ENCODE results near the gene FKBP15.

The FKBP15 gene

DNA sequence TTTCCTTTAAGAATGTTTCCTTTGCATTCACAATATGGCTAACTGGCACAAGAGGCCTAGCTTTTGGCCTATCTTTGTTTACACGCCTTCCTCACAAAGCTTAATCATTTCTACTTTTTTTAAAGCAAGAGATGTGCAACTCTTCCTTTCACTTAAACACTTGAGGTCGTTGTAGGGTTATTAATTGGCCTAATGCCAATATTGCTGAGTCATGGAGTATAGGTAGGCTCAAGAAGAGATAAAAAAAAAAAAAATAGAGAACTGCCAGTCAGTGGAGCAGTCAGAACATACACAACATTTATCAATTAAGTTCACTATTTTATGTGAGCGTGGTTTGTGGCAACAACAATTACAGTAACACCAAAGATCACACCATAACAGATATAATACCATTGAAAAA lies 5.9 kb downstream of the FKBP15 start:
- ATAC-seq (ENCODE audit: insufficient read depth, low read depth) (no peak), DNase-seq (no peak)
- TF ChIP-seq, protein P1, sequence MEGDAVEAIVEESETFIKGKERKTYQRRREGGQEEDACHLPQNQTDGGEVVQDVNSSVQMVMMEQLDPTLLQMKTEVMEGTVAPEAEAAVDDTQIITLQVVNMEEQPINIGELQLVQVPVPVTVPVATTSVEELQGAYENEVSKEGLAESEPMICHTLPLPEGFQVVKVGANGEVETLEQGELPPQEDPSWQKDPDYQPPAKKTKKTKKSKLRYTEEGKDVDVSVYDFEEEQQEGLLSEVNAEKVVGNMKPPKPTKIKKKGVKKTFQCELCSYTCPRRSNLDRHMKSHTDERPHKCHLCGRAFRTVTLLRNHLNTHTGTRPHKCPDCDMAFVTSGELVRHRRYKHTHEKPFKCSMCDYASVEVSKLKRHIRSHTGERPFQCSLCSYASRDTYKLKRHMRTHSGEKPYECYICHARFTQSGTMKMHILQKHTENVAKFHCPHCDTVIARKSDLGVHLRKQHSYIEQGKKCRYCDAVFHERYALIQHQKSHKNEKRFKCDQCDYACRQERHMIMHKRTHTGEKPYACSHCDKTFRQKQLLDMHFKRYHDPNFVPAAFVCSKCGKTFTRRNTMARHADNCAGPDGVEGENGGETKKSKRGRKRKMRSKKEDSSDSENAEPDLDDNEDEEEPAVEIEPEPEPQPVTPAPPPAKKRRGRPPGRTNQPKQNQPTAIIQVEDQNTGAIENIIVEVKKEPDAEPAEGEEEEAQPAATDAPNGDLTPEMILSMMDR (IDR thresholded peaks at IDR 0.05; ENCODE audit: borderline replicate concordance, extremely low read depth, low read length, poor library complexity, severe bottlenecking): no peak
- no peak for TF ChIP-seq EZH2 (IDR thresholded peaks at IDR 0.05; ENCODE audit: borderline replicate concordance, low read depth, low read length, severe bottlenecking)
- H3K9ac ChIP-seq (ENCODE audit: low read depth, low read length): no peak overlapping the region
- peaks cover 13% of the 10 kb centered on the region; the same call in 1 of the 2 replicates for H3K36me3 ChIP-seq (ENCODE audit: insufficient read depth, low read length)
- no peak overlapping the region for H3K4me2 ChIP-seq (ENCODE audit: insufficient read depth, low read length)
- H3K79me2 ChIP-seq (ENCODE audit: insufficient read depth, low read length): peaks cover 74% of the 10 kb centered on the region
- H3K9me3 ChIP-seq (ENCODE audit: insufficient read depth, low read length, severe bottlenecking): no peaks in the 10 kb centered on the region
- peaks cover 18% of the 10 kb centered on the region for H3K4me1 ChIP-seq (ENCODE audit: insufficient read depth, low read length)
- H2AFZ ChIP-seq (ENCODE audit: low read depth, low read length): no peak overlapping the region
- H3K4me3 ChIP-seq (ENCODE audit: low read depth in 1 of 2, low read length in 2 of 2): no peak overlapping the region
- H3K27ac ChIP-seq (ENCODE audit: low read length): no peak overlapping the region
- H4K20me1 ChIP-seq (ENCODE audit: insufficient read depth, low read length): peaks cover 6% of the 10 kb centered on the region; the same call in 1 of the 2 replicates
- no peaks in the 10 kb centered on the region for H3K27me3 ChIP-seq (ENCODE audit: insufficient read depth, low read length, poor library complexity)

DNA sequence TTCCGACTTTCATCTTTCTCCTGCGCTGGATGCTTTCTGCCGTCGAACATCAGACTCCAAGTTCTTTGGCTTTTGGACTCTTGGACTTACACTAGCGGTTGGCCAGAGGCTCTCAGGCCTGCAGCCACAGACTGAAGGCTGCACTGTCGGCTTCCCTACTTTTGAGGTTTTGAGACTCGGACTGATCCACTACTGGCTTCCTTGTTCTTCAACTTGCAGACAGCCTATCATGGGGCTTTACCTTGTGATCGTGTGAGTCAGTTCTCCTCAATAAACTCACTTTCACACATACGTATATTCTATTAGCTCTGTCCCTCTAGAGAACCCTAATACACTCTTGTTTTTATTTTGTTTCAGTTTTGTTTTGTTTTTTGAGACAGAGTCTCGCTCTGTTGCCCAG lies 10.3 kb downstream of the FKBP15 start:
- Histone ChIP-seq H2AFZ (ENCODE audit: low read depth, low read length) (no peak overlapping the region), H3K27me3 (ENCODE audit: insufficient read depth, low read length, poor library complexity) (no peaks in the 10 kb centered on the region), H3K27ac (ENCODE audit: low read length) (no peak overlapping the region), H3K36me3 (ENCODE audit: insufficient read depth, low read length) (peaks cover 29% of the 10 kb centered on the region; the same call in 1 of the 2 replicates), H3K4me2 (ENCODE audit: insufficient read depth, low read length) (no peak overlapping the region), H3K4me3 (ENCODE audit: low read depth in 1 of 2, low read length in 2 of 2) (no peak overlapping the region), H3K9me3 (ENCODE audit: insufficient read depth, low read length, severe bottlenecking) (no peaks in the 10 kb centered on the region), H3K4me1 (ENCODE audit: insufficient read depth, low read length) (no peaks in the 10 kb centered on the region), H4K20me1 (ENCODE audit: insufficient read depth, low read length) (no peaks in the 10 kb centered on the region; the same call in 1 of the 2 replicates), H3K9ac (ENCODE audit: low read depth, low read length) (no peak overlapping the region), H3K79me2 (ENCODE audit: insufficient read depth, low read length) (peaks cover 33% of the 10 kb centered on the region)
- DNase-seq (no peak), ATAC-seq (ENCODE audit: insufficient read depth, low read depth) (no peak)
- TF ChIP-seq EZH2 (IDR thresholded peaks at IDR 0.05; ENCODE audit: borderline replicate concordance, low read depth, low read length, severe bottlenecking): no peak
- TF ChIP-seq, protein P1 (IDR thresholded peaks at IDR 0.05; ENCODE audit: borderline replicate concordance, extremely low read depth, low read length, poor library complexity, severe bottlenecking): no peak

DNA sequence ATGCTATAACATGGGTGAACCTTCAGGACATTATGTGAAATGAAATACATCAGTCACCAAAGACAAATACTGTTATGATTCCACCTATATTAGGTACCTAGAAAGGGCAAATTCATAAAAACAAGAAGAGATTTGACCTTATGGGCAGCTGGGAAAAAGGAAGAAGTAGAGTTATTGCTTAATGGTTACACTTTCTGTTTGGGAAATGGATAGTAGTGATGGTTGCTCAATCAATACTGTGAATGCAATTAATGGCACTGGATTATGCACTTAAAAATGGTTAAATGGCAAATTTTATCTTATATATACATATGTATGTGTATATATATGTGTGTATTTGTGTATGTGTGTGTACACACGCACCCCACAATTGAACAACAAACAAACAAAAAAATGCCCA lies 15.2 kb downstream of the FKBP15 start:
- peaks cover 47% of the 10 kb centered on the region for H3K36me3 ChIP-seq (ENCODE audit: insufficient read depth, low read length)
- H3K4me1 ChIP-seq (ENCODE audit: insufficient read depth, low read length): no peaks in the 10 kb centered on the region
- H3K9ac ChIP-seq (ENCODE audit: low read depth, low read length): no peak overlapping the region
- no peaks in the 10 kb centered on the region for H3K27me3 ChIP-seq (ENCODE audit: insufficient read depth, low read length, poor library complexity)
- ATAC-seq (ENCODE audit: insufficient read depth, low read depth): no peak
- TF ChIP-seq, protein P1 (IDR thresholded peaks at IDR 0.05; ENCODE audit: borderline replicate concordance, extremely low read depth, low read length, poor library complexity, severe bottlenecking): no peak
- TF ChIP-seq EZH2 (IDR thresholded peaks at IDR 0.05; ENCODE audit: borderline replicate concordance, low read depth, low read length, severe bottlenecking): no peak
- no peak overlapping the region for H3K27ac ChIP-seq (ENCODE audit: low read length)
- no peaks in the 10 kb centered on the region for H3K9me3 ChIP-seq (ENCODE audit: insufficient read depth, low read length, severe bottlenecking)
- no peaks in the 10 kb centered on the region for H4K20me1 ChIP-seq (ENCODE audit: insufficient read depth, low read length)
- no peaks in the 10 kb centered on the region; the same call in 1 of the 2 replicates for H3K79me2 ChIP-seq (ENCODE audit: insufficient read depth, low read length)
- H2AFZ ChIP-seq (ENCODE audit: low read depth, low read length): no peak overlapping the region
- DNase-seq: no peak
- H3K4me2 ChIP-seq (ENCODE audit: insufficient read depth, low read length): no peak overlapping the region
- no peak overlapping the region for H3K4me3 ChIP-seq (ENCODE audit: low read depth in 1 of 2, low read length in 2 of 2)

DNA sequence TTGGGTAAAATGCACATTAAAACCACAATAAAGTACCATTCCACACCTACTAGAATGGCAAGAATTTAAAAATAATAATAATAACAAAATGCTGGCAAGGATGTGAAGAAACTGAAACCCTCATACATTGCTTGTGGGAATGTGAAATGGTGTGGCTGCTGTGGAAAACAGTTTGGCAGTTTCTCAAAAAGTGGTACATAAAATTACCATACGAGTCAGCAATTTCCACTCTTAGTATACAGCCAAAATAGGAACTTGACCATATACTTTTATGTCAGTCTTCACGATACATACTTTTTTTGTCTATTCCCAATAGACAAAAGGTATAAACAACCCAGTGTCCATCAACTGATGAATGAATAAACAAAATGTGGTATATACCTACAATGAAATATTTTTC lies 15.6 kb downstream of the FKBP15 start:
- Histone ChIP-seq H3K36me3 (ENCODE audit: insufficient read depth, low read length) (peaks cover 44% of the 10 kb centered on the region), H3K4me3 (ENCODE audit: low read depth in 1 of 2, low read length in 2 of 2) (no peak overlapping the region), H3K4me1 (ENCODE audit: insufficient read depth, low read length) (no peaks in the 10 kb centered on the region), H3K27ac (ENCODE audit: low read length) (no peak overlapping the region), H3K9me3 (ENCODE audit: insufficient read depth, low read length, severe bottlenecking) (no peaks in the 10 kb centered on the region), H3K4me2 (ENCODE audit: insufficient read depth, low read length) (no peak overlapping the region), H4K20me1 (ENCODE audit: insufficient read depth, low read length) (no peaks in the 10 kb centered on the region), H3K27me3 (ENCODE audit: insufficient read depth, low read length, poor library complexity) (no peaks in the 10 kb centered on the region), H3K9ac (ENCODE audit: low read depth, low read length) (no peak overlapping the region), H3K79me2 (ENCODE audit: insufficient read depth, low read length) (no peaks in the 10 kb centered on the region; the same call in 1 of the 2 replicates), H2AFZ (ENCODE audit: low read depth, low read length) (no peak overlapping the region)
- no peak for ATAC-seq (ENCODE audit: insufficient read depth, low read depth)
- no peak for DNase-seq
- no peak for TF ChIP-seq EZH2 (IDR thresholded peaks at IDR 0.05; ENCODE audit: borderline replicate concordance, low read depth, low read length, severe bottlenecking)
- TF ChIP-seq, protein P1 (IDR thresholded peaks at IDR 0.05; ENCODE audit: borderline replicate concordance, extremely low read depth, low read length, poor library complexity, severe bottlenecking): no peak

Data from DND-41 (cell line).